Spleen (tissue), 11 donors: ENCODE data around the gene ACVR1. TPM values are rescaled to one million over a fixed set of nuclear protein-coding genes. Genes with fewer than 3 reads are reported as not detected.

Experiments
- DNase-seq: peaks from one replicate; pipeline ENCODE4 v3.0.0-alpha.2; 2020
- H3K27ac ChIP-seq, 8 donors: fragments of 200-600 bp; sonication (generic) in 7 of 8; 1 replicate in 4 of 8; 2 replicates in 4 of 8; pipeline versions ENCODE4 v1.5.0 to v1.8.0; 2016 to 2021; ENCODE audit warnings: inconsistent platforms in 4 of 8, mild to moderate bottlenecking in 4 of 8, moderate library complexity in 1 of 8
- H3K27me3 ChIP-seq, 7 donors: fragments of 200-600 bp; sonication (generic) in 6 of 7; replicated peaks in 1 of 7; 1 replicate in 4 of 7; 2 replicates in 3 of 7; pipeline versions ENCODE4 v1.5.0 to v1.8.0; 2016 to 2021; ENCODE audit warnings: inconsistent platforms in 3 of 7, mild to moderate bottlenecking in 1 of 7
- H3K36me3 ChIP-seq, 6 donors: fragments of 200-600 bp; sonication (generic) in 5 of 6; 1 replicate in 4 of 6; 2 replicates in 2 of 6; pipeline versions ENCODE4 v1.5.0 to v1.8.0; 2016 to 2021; ENCODE audit warnings: inconsistent platforms in 2 of 6
- H3K4me1 ChIP-seq, 6 donors: fragments of 200-600 bp; sonication (generic) in 5 of 6; 1 replicate in 3 of 6; 2 replicates in 3 of 6; pipeline versions ENCODE4 v1.5.0 to v1.8.0; 2016 to 2021; ENCODE audit warnings: inconsistent platforms in 3 of 6
- H3K4me3 ChIP-seq, 8 donors: fragments of 200-600 bp; sonication (generic) in 7 of 8; 1 replicate in 4 of 8; 2 replicates in 4 of 8; pipeline versions ENCODE4 v1.5.0 to v1.8.0; 2016 to 2021; ENCODE audit warnings: inconsistent platforms in 4 of 8, mild to moderate bottlenecking in 4 of 8, moderate library complexity in 2 of 8
- H3K9me3 ChIP-seq, 8 donors: fragments of 200-600 bp; sonication (generic) in 7 of 8; 1 replicate in 4 of 8; 2 replicates in 4 of 8; pipeline versions ENCODE4 v1.5.0 to v1.8.0; 2016 to 2021; ENCODE audit warnings: inconsistent platforms in 4 of 8
- POLR2A ChIP-seq, 3 donors: fragments of 450-650 bp; IDR thresholded peaks; one replicate each; pipeline ENCODE4 v1.5.1; 2017; ENCODE audit warnings: antibody characterized with exemption in 3 of 3, mild to moderate bottlenecking in 1 of 3
- POLR2AphosphoS5 ChIP-seq, 3 donors: sonication (generic); formaldehyde crosslinking; IDR thresholded peaks; one replicate each; pipeline ENCODE4 v1.5.1; 2017; ENCODE audit warnings: antibody characterized with exemption in 3 of 3
- WGBS, 5 donors: extraction: QIAGEN DNeasy Blood & Tissue Kit in 3 of 5; methylation state at CpG; one replicate each; pipeline versions ENCODE4 v1.1.5 to v1.1.7; 2013 to 2018; 5-methylcytosine and 5-hydroxymethylcytosine counted together
- intact Hi-C: fragments of 100-400 bp; cut with DNase I; formaldehyde crosslinking; loops from one replicate; pipeline ENCODE4 v1.15.0; 2023; ENCODE audit warnings: low total_unique reads
- polyA plus RNA-seq, 3 donors: library from polyadenylated mRNA; stranded (reverse); fragments of 200-250 nt; gene quantifications; one replicate each; pipeline ENCODE4 v1.2.1, GENCODE V29; 2013
- total RNA-seq, 7 donors: library from RNA; depleted of rRNA in 3 of 7; stranded (reverse); fragments of >200 nt in 3 of 7; fragmentation: NEBNext Ultra II Directional in 4 of 7; extraction: Animal tissue kit (Norgen Biotek cat#: 25700) in 4 of 7; gene quantifications; one replicate each; pipeline versions ENCODE4 v1.1.0 to v1.2.1, GENCODE V29; 2016 to 2021
- TF ChIP-seq, protein P1 (sequence below), 11 experiments: fragments of 200-600 bp in 7 of 11; fragments of 450-650 bp in 4 of 11; sonication (generic) in 4 of 11; IDR thresholded peaks in 8 of 11; conservative IDR thresholded peaks in 3 of 11; 1 replicate in 7 of 11; 2 replicates in 4 of 11; pipeline versions ENCODE4 v1.4.0 to v1.8.0; 2016 to 2021; ENCODE audit warnings: antibody characterized with exemption in 11 of 11, inconsistent platforms in 4 of 11, mild to moderate bottlenecking in 1 of 11
- donor health status: healthy with polysubstance abuse.
- donor health status: DM: no; HTN: no; CAD: no; lungs with moderate emphysema.
- donor health status: DM: no; HTN: no; CAD: no.
- donor health status: Bipolar disorder and iron deficiency.
- donor health status: healthy.
- donor health status: DM: no; HTN: no; CAD: no.
- donor health status: DM: yes; HTN: yes; CAD: no.

ACVR1 gene
- total and polyA plus RNA-seq, 10 donors = 2.1 to 23.8 (median 13.6) TPM

DNA sequence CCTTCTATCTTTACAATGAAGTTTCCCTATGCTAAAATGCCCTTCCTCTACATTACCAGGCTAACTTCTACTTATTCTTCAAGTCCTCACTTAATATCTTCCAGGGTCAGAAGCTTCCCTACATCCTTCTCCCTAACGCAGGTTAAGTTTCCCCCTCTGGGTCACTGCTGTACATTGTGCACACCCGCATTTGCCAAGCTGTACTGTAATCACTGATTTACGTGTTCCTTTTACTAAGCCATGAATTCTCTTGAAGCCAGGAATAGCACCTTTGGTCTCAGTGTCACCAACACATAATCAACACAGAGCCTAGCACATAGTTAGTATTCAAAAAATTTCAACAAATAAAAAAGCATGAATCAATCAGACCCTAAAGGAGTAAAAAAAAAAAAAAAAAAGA lies 22.3 kb downstream of the ACVR1 start:
- DNase-seq = no peak
- intact Hi-C loops = no loop called here
- Histone ChIP-seq H3K4me1 (peaks cover 0 to 14% (median 5%) of the 10 kb centered on the region in 6 donors), H3K27ac (no peak overlapping the region), H3K36me3 (peaks cover 0 to 11% (median 0%) of the 10 kb centered on the region in 6 donors), H3K27me3 (no peaks in the 10 kb centered on the region), H3K4me3 (no peak overlapping the region), H3K9me3 (no peaks in the 10 kb centered on the region)
- TF ChIP-seq, protein P1, sequence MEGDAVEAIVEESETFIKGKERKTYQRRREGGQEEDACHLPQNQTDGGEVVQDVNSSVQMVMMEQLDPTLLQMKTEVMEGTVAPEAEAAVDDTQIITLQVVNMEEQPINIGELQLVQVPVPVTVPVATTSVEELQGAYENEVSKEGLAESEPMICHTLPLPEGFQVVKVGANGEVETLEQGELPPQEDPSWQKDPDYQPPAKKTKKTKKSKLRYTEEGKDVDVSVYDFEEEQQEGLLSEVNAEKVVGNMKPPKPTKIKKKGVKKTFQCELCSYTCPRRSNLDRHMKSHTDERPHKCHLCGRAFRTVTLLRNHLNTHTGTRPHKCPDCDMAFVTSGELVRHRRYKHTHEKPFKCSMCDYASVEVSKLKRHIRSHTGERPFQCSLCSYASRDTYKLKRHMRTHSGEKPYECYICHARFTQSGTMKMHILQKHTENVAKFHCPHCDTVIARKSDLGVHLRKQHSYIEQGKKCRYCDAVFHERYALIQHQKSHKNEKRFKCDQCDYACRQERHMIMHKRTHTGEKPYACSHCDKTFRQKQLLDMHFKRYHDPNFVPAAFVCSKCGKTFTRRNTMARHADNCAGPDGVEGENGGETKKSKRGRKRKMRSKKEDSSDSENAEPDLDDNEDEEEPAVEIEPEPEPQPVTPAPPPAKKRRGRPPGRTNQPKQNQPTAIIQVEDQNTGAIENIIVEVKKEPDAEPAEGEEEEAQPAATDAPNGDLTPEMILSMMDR (IDR thresholded peaks at IDR 0.05 in 8 of 11, conservative IDR thresholded peaks at IDR 0.05 in 3 of 11) = no peak
- TF ChIP-seq POLR2A (IDR thresholded peaks at IDR 0.05) = no peak
- no peak for TF ChIP-seq POLR2AphosphoS5 (IDR thresholded peaks at IDR 0.05)
- 92 to 96% (median 95%) methylated on average over 3 of the region's 3 CpGs for WGBS, 5 donors

DNA sequence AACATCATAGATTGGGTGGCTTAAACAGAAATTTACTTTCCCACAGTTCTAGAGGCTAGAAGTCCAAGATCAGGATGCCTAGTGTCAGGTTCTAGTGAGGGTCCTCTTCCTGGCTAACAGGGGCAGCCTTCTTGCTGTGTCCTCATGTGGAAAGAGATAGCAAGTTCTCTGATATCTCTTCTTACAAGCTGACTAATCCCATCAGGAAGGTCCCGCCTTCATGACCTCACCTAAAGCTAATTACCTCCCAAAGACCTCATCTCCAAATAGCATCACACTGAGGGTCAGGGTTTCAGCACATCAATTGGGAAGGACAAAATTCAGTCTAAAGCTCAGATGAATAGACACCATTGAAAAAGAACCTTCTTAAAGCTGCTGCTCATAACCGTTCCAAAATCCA lies 22.9 kb downstream of the ACVR1 start:
- WGBS, 5 donors = 67 to 93% (median 86%) methylated on average over 2 of the region's 2 CpGs
- H3K9me3 ChIP-seq = peaks cover 0 to 3% (median 0%) of the 10 kb centered on the region in 8 donors
- TF ChIP-seq, protein P1 (IDR thresholded peaks at IDR 0.05 in 8 of 11, conservative IDR thresholded peaks at IDR 0.05 in 3 of 11) = no peak
- TF ChIP-seq POLR2A (IDR thresholded peaks at IDR 0.05) = no peak
- TF ChIP-seq POLR2AphosphoS5 (IDR thresholded peaks at IDR 0.05) = no peak
- H3K36me3 ChIP-seq = peaks cover 0 to 8% (median 0%) of the 10 kb centered on the region in 6 donors
- intact Hi-C loops = no loop called here
- H3K4me3 ChIP-seq = no peak overlapping the region
- H3K27me3 ChIP-seq = no peaks in the 10 kb centered on the region
- H3K27ac ChIP-seq = no peak overlapping the region
- DNase-seq = no peak
- peaks cover 0 to 14% (median 5%) of the 10 kb centered on the region in 6 donors for H3K4me1 ChIP-seq

DNA sequence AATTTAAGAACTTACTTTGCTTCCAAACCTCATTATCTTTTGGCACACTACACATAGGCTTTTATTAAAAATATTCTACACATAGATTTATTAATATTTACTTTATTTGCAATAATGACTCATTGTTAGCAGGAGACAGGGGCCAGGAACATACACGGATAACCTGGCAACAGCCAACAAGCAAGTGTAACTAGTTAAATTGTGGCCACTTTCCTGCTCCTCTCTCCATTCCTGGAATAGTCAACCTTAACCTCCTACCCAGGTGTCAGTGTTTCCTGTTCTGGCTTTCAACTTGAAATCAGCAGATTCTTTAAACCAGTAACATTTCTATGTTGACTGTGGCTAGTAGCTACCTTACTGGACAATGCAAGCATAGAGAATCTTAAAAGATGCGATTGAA lies 26.5 kb downstream of the ACVR1 start:
- TF ChIP-seq POLR2A (IDR thresholded peaks at IDR 0.05) = no peak
- TF ChIP-seq, protein P1 (IDR thresholded peaks at IDR 0.05 in 8 of 11, conservative IDR thresholded peaks at IDR 0.05 in 3 of 11) = no peak
- no peak for TF ChIP-seq POLR2AphosphoS5 (IDR thresholded peaks at IDR 0.05)
- 88 to 95% (median 91%) methylated on average over 2 of the region's 2 CpGs for WGBS, 5 donors
- DNase-seq = no peak

DNA sequence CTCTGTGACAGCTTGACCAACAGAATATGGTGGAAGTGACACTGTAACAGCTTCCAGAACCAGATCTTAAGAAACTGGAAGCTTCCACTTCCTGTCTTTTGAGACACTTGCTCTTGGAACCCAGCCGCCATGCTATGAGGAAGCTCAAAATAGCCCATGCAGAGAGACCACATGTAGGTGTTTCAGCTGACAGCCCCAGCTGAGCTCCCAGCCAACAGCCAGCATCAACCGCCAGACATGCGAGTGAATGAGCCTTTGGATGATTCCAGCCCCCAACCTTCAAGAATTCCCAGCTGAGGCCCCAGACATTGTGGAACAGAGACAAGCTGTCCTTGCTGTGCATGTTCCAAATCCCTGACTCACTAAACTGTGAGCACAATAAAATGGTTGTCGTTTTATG lies 27.9 kb downstream of the ACVR1 start:
- Histone ChIP-seq H3K9me3 (peaks cover 0 to 5% (median 0%) of the 10 kb centered on the region in 8 donors), H3K4me1 (peaks cover 0 to 14% (median 5%) of the 10 kb centered on the region in 6 donors), H3K27me3 (no peaks in the 10 kb centered on the region), H3K4me3 (no peak overlapping the region), H3K36me3 (no peaks in the 10 kb centered on the region), H3K27ac (no peak overlapping the region)
- WGBS, 5 donors = 90 to 98% (median 92%) methylated on average over 4 of the region's 4 CpGs
- no peak for TF ChIP-seq POLR2AphosphoS5 (IDR thresholded peaks at IDR 0.05)
- TF ChIP-seq, protein P1 (IDR thresholded peaks at IDR 0.05 in 8 of 11, conservative IDR thresholded peaks at IDR 0.05 in 3 of 11) = no peak
- no peak for TF ChIP-seq POLR2A (IDR thresholded peaks at IDR 0.05)
- DNase-seq = no peak
- intact Hi-C loops = no loop called here

More for the DNA sequence above, 26.5 kb downstream of the ACVR1 start:
- Histone ChIP-seq H3K27ac (no peak overlapping the region), H3K4me1 (peaks cover 0 to 14% (median 5%) of the 10 kb centered on the region in 6 donors), H3K27me3 (no peaks in the 10 kb centered on the region), H3K9me3 (peaks cover 0 to 5% (median 0%) of the 10 kb centered on the region in 8 donors), H3K36me3 (no peaks in the 10 kb centered on the region), H3K4me3 (no peak overlapping the region)
- intact Hi-C loops = no loop called here
